IgD-negative memory B cell (primary cell): ENCODE data around the gene OPN1MW2. TPM values are rescaled to one million over a fixed set of nuclear protein-coding genes. Genes with fewer than 3 reads are reported as not detected.
"Not testable (repeated sequence)": the region's sequence is repeated elsewhere in the genome, so short reads cannot be mapped to it uniquely, and the experiment has no call there.

Experiments used
- H3K27ac Mint-ChIP-seq, 3 donors: one replicate each; pipeline ENCODE4 v1.8.0; 2020 to 2022; ENCODE audit warnings: mild to moderate bottlenecking in 3 of 3, mixed read lengths in 3 of 3, moderate library complexity in 1 of 3
- H3K27me3 Mint-ChIP-seq: one replicate; pipeline ENCODE4 v1.8.0; 2021; ENCODE audit warnings: mixed read lengths
- H3K36me3 Mint-ChIP-seq: one replicate; pipeline ENCODE4 v1.8.0; 2020; ENCODE audit warnings: mild to moderate bottlenecking, mixed read lengths
- H3K4me1 Mint-ChIP-seq, 3 donors: one replicate each; pipeline ENCODE4 v1.8.0; 2020 to 2022; ENCODE audit warnings: mixed read lengths in 3 of 3, mild to moderate bottlenecking in 1 of 3
- H3K4me3 Mint-ChIP-seq, 4 donors: one replicate each; pipeline ENCODE4 v1.8.0; 2020 to 2022; ENCODE audit warnings: mild to moderate bottlenecking in 4 of 4, mixed read lengths in 4 of 4, moderate library complexity in 3 of 4
- H3K9me3 Mint-ChIP-seq, 3 donors: one replicate each; pipeline ENCODE4 v1.8.0; 2020 to 2021; ENCODE audit warnings: mixed read lengths in 3 of 3, mild to moderate bottlenecking in 1 of 3
- polyA plus RNA-seq: library from polyadenylated mRNA; unstranded; fragments of 300-500 nt; fragmentation: Illumina TruSeq; gene quantifications from one replicate; pipeline ENCODE4 v1.2.3, GENCODE V29; 2021

The OPN1MW2 gene
- not detected for polyA plus RNA-seq

DNA sequence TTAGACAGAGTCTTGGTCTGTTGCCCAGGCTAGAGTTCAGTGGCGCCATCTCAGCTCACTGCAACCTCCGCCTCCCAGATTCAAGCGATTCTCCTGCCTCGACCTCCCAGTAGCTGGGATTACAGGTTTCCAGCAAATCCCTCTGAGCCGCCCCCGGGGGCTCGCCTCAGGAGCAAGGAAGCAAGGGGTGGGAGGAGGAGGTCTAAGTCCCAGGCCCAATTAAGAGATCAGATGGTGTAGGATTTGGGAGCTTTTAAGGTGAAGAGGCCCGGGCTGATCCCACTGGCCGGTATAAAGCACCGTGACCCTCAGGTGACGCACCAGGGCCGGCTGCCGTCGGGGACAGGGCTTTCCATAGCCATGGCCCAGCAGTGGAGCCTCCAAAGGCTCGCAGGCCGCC, at the start of gene OPN1MW2:
Gene OPN1MW2 (plus strand): TSS at position 301 of the 400 bp plus-strand sequence. CDS start 60 bp downstream, at position 361.
- H3K27me3 Mint-ChIP-seq, H3K4me1 Mint-ChIP-seq, H3K4me3 Mint-ChIP-seq, H3K9me3 Mint-ChIP-seq, H3K27ac Mint-ChIP-seq, H3K36me3 Mint-ChIP-seq: not testable (repeated sequence)

DNA sequence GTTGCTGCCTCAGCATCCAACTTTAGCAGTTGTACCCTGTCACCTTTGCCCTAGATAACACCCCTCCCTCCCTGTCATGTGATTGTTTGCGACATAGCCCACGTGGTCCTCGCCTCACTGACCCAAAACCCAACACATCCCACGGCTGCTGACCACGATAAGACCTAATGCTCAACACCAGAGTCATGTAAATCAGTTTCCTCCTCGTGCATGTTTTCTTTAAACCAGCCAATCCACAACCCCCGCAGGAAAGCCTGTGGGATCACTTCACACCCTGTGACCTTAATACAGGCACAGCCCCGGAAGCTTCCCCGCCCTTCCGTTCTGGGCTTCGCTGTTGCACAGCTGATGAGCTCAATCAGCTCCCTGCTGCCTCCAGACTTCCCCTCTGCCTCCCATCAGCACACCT, 47.0 kb upstream of the OPN1MW2 start:
- not testable (repeated sequence) for H3K27me3 Mint-ChIP-seq, H3K27ac Mint-ChIP-seq, H3K4me1 Mint-ChIP-seq, H3K9me3 Mint-ChIP-seq, H3K4me3 Mint-ChIP-seq, H3K36me3 Mint-ChIP-seq

GRCh38 chrX:154174356-154174755, 45.2 kb upstream of the OPN1MW2 start:
- not testable (repeated sequence) for H3K27me3 Mint-ChIP-seq, H3K9me3 Mint-ChIP-seq, H3K4me1 Mint-ChIP-seq, H3K27ac Mint-ChIP-seq, H3K4me3 Mint-ChIP-seq, H3K36me3 Mint-ChIP-seq

DNA sequence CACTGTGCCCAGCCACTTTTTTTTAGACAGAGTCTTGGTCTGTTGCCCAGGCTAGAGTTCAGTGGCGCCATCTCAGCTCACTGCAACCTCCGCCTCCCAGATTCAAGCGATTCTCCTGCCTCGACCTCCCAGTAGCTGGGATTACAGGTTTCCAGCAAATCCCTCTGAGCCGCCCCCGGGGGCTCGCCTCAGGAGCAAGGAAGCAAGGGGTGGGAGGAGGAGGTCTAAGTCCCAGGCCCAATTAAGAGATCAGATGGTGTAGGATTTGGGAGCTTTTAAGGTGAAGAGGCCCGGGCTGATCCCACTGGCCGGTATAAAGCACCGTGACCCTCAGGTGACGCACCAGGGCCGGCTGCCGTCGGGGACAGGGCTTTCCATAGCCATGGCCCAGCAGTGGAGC, 37.3 kb upstream of the OPN1MW2 start, which contains the start of gene OPN1MW:
Gene OPN1MW (plus strand): TSS at position 301 of the 400 bp plus-strand sequence. CDS start 82 bp downstream, at position 383.
- not testable (repeated sequence) for H3K27me3 Mint-ChIP-seq, H3K27ac Mint-ChIP-seq, H3K36me3 Mint-ChIP-seq, H3K4me1 Mint-ChIP-seq, H3K4me3 Mint-ChIP-seq, H3K9me3 Mint-ChIP-seq

DNA sequence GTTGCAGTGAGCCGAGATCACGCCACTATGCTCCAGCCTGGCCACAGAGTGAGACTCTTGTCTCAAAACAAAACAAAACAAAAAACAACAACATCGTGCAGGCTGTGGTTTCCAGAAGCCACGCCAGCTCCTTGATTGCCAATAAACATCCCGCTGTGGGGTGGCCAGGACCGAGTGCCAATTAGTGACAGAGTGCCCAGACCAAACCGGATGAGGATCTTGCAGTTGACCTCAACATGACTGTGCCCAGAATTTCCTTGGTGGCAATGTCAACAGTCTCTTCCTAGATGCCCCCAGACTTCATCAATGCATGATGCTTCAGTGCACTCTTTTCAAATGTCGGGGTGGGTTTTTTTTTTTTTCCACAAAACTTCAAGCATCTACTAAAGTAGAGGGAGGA, 35.8 kb upstream of the OPN1MW2 start:
- not testable (repeated sequence) for H3K4me1 Mint-ChIP-seq, H3K27ac Mint-ChIP-seq, H3K27me3 Mint-ChIP-seq, H3K9me3 Mint-ChIP-seq, H3K36me3 Mint-ChIP-seq, H3K4me3 Mint-ChIP-seq

GRCh38 chrX:154192846-154193245, 26.7 kb upstream of the OPN1MW2 start:
- H3K27ac Mint-ChIP-seq, H3K36me3 Mint-ChIP-seq, H3K4me1 Mint-ChIP-seq, H3K27me3 Mint-ChIP-seq, H3K9me3 Mint-ChIP-seq, H3K4me3 Mint-ChIP-seq: not testable (repeated sequence)

- H3K36me3 Mint-ChIP-seq, H3K9me3 Mint-ChIP-seq, H3K27ac Mint-ChIP-seq, H3K4me3 Mint-ChIP-seq, H3K4me1 Mint-ChIP-seq, H3K27me3 Mint-ChIP-seq: not testable (repeated sequence)
Observed at GRCh38 chrX:154194316-154194715, 25.2 kb upstream of the OPN1MW2 start.

DNA sequence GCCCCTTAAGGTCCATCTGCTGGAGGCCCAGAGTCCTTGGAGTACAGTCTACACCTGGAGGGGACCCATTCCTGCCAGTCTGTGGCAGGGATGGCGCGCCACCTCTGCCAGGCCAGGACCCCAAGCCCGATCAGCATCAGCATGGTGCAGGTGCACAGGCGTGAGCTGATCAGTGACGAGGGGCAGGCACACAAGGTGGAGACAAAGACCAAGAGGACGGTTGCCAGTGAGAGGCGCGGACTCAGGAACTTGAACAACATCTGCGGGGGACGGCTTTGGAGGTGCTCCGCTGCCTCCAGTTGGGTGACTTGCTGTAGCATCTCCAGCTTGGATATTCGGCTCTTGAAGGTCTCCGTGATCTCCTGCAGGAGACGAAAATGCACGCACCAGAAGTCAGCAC, 23.1 kb upstream of the OPN1MW2 start:
- H3K4me3 Mint-ChIP-seq, H3K9me3 Mint-ChIP-seq, H3K27me3 Mint-ChIP-seq, H3K36me3 Mint-ChIP-seq, H3K4me1 Mint-ChIP-seq, H3K27ac Mint-ChIP-seq: not testable (repeated sequence)

- H3K4me3 Mint-ChIP-seq, H3K9me3 Mint-ChIP-seq, H3K36me3 Mint-ChIP-seq, H3K4me1 Mint-ChIP-seq, H3K27ac Mint-ChIP-seq, H3K27me3 Mint-ChIP-seq: not testable (repeated sequence)
Observed at GRCh38 chrX:154209670-154210418, 9.7 kb upstream of the OPN1MW2 start.

DNA sequence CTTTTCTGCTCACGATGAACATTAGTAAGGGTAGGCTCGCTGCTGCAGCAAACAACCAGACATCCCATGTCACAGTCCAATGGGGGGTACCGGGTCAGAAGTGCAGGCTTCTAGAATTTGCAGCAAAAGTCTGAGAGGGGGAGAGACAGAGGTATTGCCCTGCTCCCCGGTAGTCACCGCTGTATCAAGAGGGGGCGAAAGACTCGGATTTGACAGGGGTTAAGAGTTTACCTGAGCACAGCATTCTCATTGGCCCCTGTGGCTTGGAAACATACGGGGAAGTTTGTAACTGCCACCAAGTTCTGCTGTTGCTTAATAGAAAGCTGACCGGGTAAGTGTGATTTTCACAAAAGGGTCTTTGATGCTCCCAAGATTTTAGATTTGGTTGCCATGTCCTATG, 8.5 kb upstream of the OPN1MW2 start:
- not testable (repeated sequence) for H3K4me3 Mint-ChIP-seq, H3K27me3 Mint-ChIP-seq, H3K27ac Mint-ChIP-seq, H3K9me3 Mint-ChIP-seq, H3K36me3 Mint-ChIP-seq, H3K4me1 Mint-ChIP-seq

GRCh38 chrX:154211499-154211898, 8.1 kb upstream of the OPN1MW2 start:
- H3K27ac Mint-ChIP-seq, H3K4me1 Mint-ChIP-seq, H3K27me3 Mint-ChIP-seq, H3K9me3 Mint-ChIP-seq, H3K36me3 Mint-ChIP-seq, H3K4me3 Mint-ChIP-seq: not testable (repeated sequence)

GRCh38 chrX:154225292-154225691, 5.7 kb downstream of the OPN1MW2 start:
- H3K4me3 Mint-ChIP-seq, H3K36me3 Mint-ChIP-seq, H3K27ac Mint-ChIP-seq, H3K9me3 Mint-ChIP-seq, H3K27me3 Mint-ChIP-seq, H3K4me1 Mint-ChIP-seq: not testable (repeated sequence)

GRCh38 chrX:154226706-154227105, 7.2 kb downstream of the OPN1MW2 start:
- H3K27ac Mint-ChIP-seq, H3K4me1 Mint-ChIP-seq, H3K27me3 Mint-ChIP-seq, H3K9me3 Mint-ChIP-seq, H3K36me3 Mint-ChIP-seq, H3K4me3 Mint-ChIP-seq: not testable (repeated sequence)

GRCh38 chrX:154231443-154231842, 11.9 kb downstream of the OPN1MW2 start:
- H3K4me3 Mint-ChIP-seq, H3K27me3 Mint-ChIP-seq, H3K9me3 Mint-ChIP-seq, H3K36me3 Mint-ChIP-seq, H3K4me1 Mint-ChIP-seq, H3K27ac Mint-ChIP-seq: not testable (repeated sequence)

DNA sequence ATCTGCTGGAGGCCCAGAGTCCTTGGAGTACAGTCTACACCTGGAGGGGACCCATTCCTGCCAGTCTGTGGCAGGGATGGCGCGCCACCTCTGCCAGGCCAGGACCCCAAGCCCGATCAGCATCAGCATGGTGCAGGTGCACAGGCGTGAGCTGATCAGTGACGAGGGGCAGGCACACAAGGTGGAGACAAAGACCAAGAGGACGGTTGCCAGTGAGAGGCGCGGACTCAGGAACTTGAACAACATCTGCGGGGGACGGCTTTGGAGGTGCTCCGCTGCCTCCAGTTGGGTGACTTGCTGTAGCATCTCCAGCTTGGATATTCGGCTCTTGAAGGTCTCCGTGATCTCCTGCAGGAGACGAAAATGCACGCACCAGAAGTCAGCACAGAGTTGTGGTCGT, 14.1 kb downstream of the OPN1MW2 start:
- H3K4me3 Mint-ChIP-seq, H3K9me3 Mint-ChIP-seq, H3K36me3 Mint-ChIP-seq, H3K4me1 Mint-ChIP-seq, H3K27ac Mint-ChIP-seq, H3K27me3 Mint-ChIP-seq: not testable (repeated sequence)

GRCh38 chrX:154238939-154239559, 19.5 kb downstream of the OPN1MW2 start:
- not testable (repeated sequence) for H3K27me3 Mint-ChIP-seq, H3K4me1 Mint-ChIP-seq, H3K4me3 Mint-ChIP-seq, H3K27ac Mint-ChIP-seq, H3K9me3 Mint-ChIP-seq, H3K36me3 Mint-ChIP-seq
